PC-9 (cell line): Measurements from ENCODE around the gene SETX.

ENCODE experiments used
- CTCF ChIP-seq: fragments of 200-600 bp; sonication (generic); conservative IDR thresholded peaks from 2 replicates; pipeline ENCODE4 v1.6.1; 2017; ENCODE audit warnings: mixed run types, antibody characterized with exemption, mild to moderate bottlenecking, moderate library complexity
- EZH2 ChIP-seq: fragments of 200-600 bp; sonication (generic); IDR thresholded peaks from 2 replicates; pipeline ENCODE4 v1.8.0; 2017; ENCODE audit warnings: antibody characterized with exemption, low read depth

- TF ChIP-seq CTCF: no peak
- TF ChIP-seq EZH2: no peak
Measured at GRCh38 chr9:132372177-132373095, 17.6 kb upstream of the SETX start.
